Parathyroid adenoma (tissue), 2 donors: ENCODE data around the gene ALOXE3.

Experiments used
- H2AFZ ChIP-seq: fragments of 300-600 bp; sonication (generic); one replicate; pipeline ENCODE4 v1.7.0; 2017; ENCODE audit warnings: antibody characterized with exemption, mild to moderate bottlenecking
- H3K27ac ChIP-seq: fragments of 300-600 bp; sonication (generic); one replicate; pipeline ENCODE4 v1.7.0; 2017
- H3K27me3 ChIP-seq: fragments of 300-600 bp; sonication (generic); one replicate; pipeline ENCODE4 v1.7.0; 2017; ENCODE audit warnings: low read length; ENCODE audit not compliant: control insufficient read depth, insufficient read depth
- H3K36me3 ChIP-seq: fragments of 300-600 bp; sonication (generic); one replicate; pipeline ENCODE4 v1.7.0; 2017; ENCODE audit warnings: low read length; ENCODE audit not compliant: control insufficient read depth, insufficient read depth
- H3K4me1 ChIP-seq: fragments of 300-600 bp; sonication (generic); one replicate; pipeline ENCODE4 v1.7.0; 2017; ENCODE audit warnings: control low read depth
- H3K4me2 ChIP-seq: fragments of 300-600 bp; sonication (generic); one replicate; pipeline ENCODE4 v1.7.0; 2017; ENCODE audit warnings: low read length
- H3K4me3 ChIP-seq: fragments of 300-600 bp; sonication (generic); one replicate; pipeline ENCODE4 v1.7.0; 2017; ENCODE audit warnings: low read depth, low read length
- H3K79me2 ChIP-seq: fragments of 300-600 bp; sonication (generic); one replicate; pipeline ENCODE4 v1.7.0; 2017; ENCODE audit warnings: control low read depth
- H3K9ac ChIP-seq: fragments of 300-600 bp; sonication (generic); one replicate; pipeline ENCODE4 v1.7.0; 2017; ENCODE audit warnings: mild to moderate bottlenecking
- H3K9me3 ChIP-seq: fragments of 300-600 bp; sonication (generic); one replicate; pipeline ENCODE4 v1.7.0; 2017; ENCODE audit warnings: low read length; ENCODE audit not compliant: control insufficient read depth
- CTCF ChIP-seq: fragments of 300-600 bp; sonication (generic); IDR thresholded peaks from one replicate; pipeline ENCODE4 v1.7.0; 2017; ENCODE audit warnings: antibody characterized with exemption, mild to moderate bottlenecking
- donor health status: primary hyperparathyroidism.

ALOXE3 gene

GRCh38 chr17:8133941-8134340 lies 15.6 kb upstream of the ALOXE3 start:
- no peaks in the 10 kb centered on the region for H3K9me3 ChIP-seq
- no peak for TF ChIP-seq CTCF
- no peak overlapping the region for H3K9ac ChIP-seq
- no peak overlapping the region for H3K27ac ChIP-seq
- H3K36me3 ChIP-seq = no peaks in the 10 kb centered on the region
- no peaks in the 10 kb centered on the region for H3K27me3 ChIP-seq
- peaks cover 5% of the 10 kb centered on the region for H3K4me1 ChIP-seq
- no peak overlapping the region for H2AFZ ChIP-seq
- H3K79me2 ChIP-seq = no peaks in the 10 kb centered on the region
- no peak overlapping the region for H3K4me2 ChIP-seq
- H3K4me3 ChIP-seq = no peak overlapping the region

GRCh38 chr17:8133399-8133798 lies 15.1 kb upstream of the ALOXE3 start:
- Histone ChIP-seq H3K9me3 (no peaks in the 10 kb centered on the region), H3K4me2 (no peak overlapping the region), H3K79me2 (no peaks in the 10 kb centered on the region), H3K9ac (no peak overlapping the region), H2AFZ (no peak overlapping the region), H3K36me3 (no peaks in the 10 kb centered on the region), H3K27ac (no peak overlapping the region), H3K4me3 (no peak overlapping the region), H3K27me3 (no peaks in the 10 kb centered on the region), H3K4me1 (peaks cover 5% of the 10 kb centered on the region)
- no peak for TF ChIP-seq CTCF

GRCh38 chr17:8131844-8132441 lies 13.6 kb upstream of the ALOXE3 start:
- Histone ChIP-seq H3K27ac (no peak overlapping the region), H3K4me3 (no peak overlapping the region), H3K9ac (no peak overlapping the region), H3K4me2 (no peak overlapping the region), H3K27me3 (no peaks in the 10 kb centered on the region), H2AFZ (no peak overlapping the region), H3K9me3 (no peaks in the 10 kb centered on the region), H3K36me3 (no peaks in the 10 kb centered on the region), H3K4me1 (peaks cover 3% of the 10 kb centered on the region), H3K79me2 (no peaks in the 10 kb centered on the region)
- TF ChIP-seq CTCF = no peak

GRCh38 chr17:8128125-8128784 lies 9.9 kb upstream of the ALOXE3 start:
- no peaks in the 10 kb centered on the region for H3K27me3 ChIP-seq
- no peak overlapping the region for H3K4me3 ChIP-seq
- H3K4me1 ChIP-seq = peaks cover 32% of the 10 kb centered on the region
- no peak overlapping the region for H2AFZ ChIP-seq
- H3K4me2 ChIP-seq = no peak overlapping the region
- no peak overlapping the region for H3K9ac ChIP-seq
- no peaks in the 10 kb centered on the region for H3K79me2 ChIP-seq
- no peak for TF ChIP-seq CTCF
- no peaks in the 10 kb centered on the region for H3K36me3 ChIP-seq
- no peak overlapping the region for H3K27ac ChIP-seq
- H3K9me3 ChIP-seq = no peaks in the 10 kb centered on the region
